ENCODE results near the gene SLC19A1.

GRCh38 chr21:45549626-45550463 lies 7.6 kb upstream of the SLC19A1 start:
- TF ChIP-seq POLR2AphosphoS5 (IDR thresholded peaks at IDR 0.05; ENCODE audit: low read depth, low read length) (peak; percentile 55; the same call in 1 of the 2 replicates), POLR2A (IDR thresholded peaks at IDR 0.05; ENCODE audit: low read depth, low read length) (no peak), TAF1 (IDR thresholded peaks at IDR 0.05; ENCODE audit: borderline replicate concordance, low read depth, low read length) (no peak)
